Measurements from ENCODE around the gene SLC25A48. TPM values are rescaled to one million over a fixed set of nuclear protein-coding genes. Genes with fewer than 3 reads are reported as not detected.

The SLC25A48 gene
- total and polyA plus RNA-seq, 9 donors, result 1.4 TPM; not detected in 8

GRCh38 chr5:135866016-135866415 lies 31.6 kb downstream of the SLC25A48 start:
- H3K36me3 ChIP-seq, result no peaks in the 10 kb centered on the region
- H3K4me3 ChIP-seq, result no peak overlapping the region
- TF ChIP-seq EP300 (IDR thresholded peaks at IDR 0.05) (no peak), CTCF (IDR thresholded peaks at IDR 0.05) (no peak), POLR2A (IDR thresholded peaks at IDR 0.05) (no peak)
- no peak for DNase-seq
- WGBS, 3 donors, result 73 to 90% (median 85%) methylated on average over 2 of the region's 2 CpGs
- no peaks in the 10 kb centered on the region for H3K27me3 ChIP-seq
- no peaks in the 10 kb centered on the region for H3K4me1 ChIP-seq (ENCODE audit: insufficient read depth)
- no peaks in the 10 kb centered on the region for H3K9me3 ChIP-seq
- intact Hi-C loops (cut with DNase I), result no loop called here
- H3K27ac ChIP-seq, result no peak overlapping the region

GRCh38 chr5:135867599-135867998 lies 33.1 kb downstream of the SLC25A48 start:
- Histone ChIP-seq H3K36me3 (no peaks in the 10 kb centered on the region), H3K4me1 (ENCODE audit: insufficient read depth) (no peaks in the 10 kb centered on the region), H3K27me3 (no peaks in the 10 kb centered on the region), H3K4me3 (no peak overlapping the region), H3K9me3 (no peaks in the 10 kb centered on the region), H3K27ac (no peak overlapping the region)
- intact Hi-C loops (cut with DNase I), result no loop called here
- TF ChIP-seq EP300 (IDR thresholded peaks at IDR 0.05) (no peak), CTCF (IDR thresholded peaks at IDR 0.05) (no peak), POLR2A (IDR thresholded peaks at IDR 0.05) (no peak)
- DNase-seq, result no peak

GRCh38 chr5:135868681-135869080 lies 34.2 kb downstream of the SLC25A48 start:
- no peak overlapping the region for H3K27ac ChIP-seq
- no peaks in the 10 kb centered on the region for H3K4me1 ChIP-seq (ENCODE audit: insufficient read depth)
- H3K36me3 ChIP-seq, result no peaks in the 10 kb centered on the region
- DNase-seq, result no peak
- H3K9me3 ChIP-seq, result no peaks in the 10 kb centered on the region
- no peaks in the 10 kb centered on the region for H3K27me3 ChIP-seq
- intact Hi-C loops (cut with DNase I), result no loop called here
- 50 to 55% (median 53%) methylated on average over 2 of the region's 2 CpGs for WGBS, 3 donors
- no peak overlapping the region for H3K4me3 ChIP-seq
- no peak for TF ChIP-seq CTCF (IDR thresholded peaks at IDR 0.05)
- no peak for TF ChIP-seq POLR2A (IDR thresholded peaks at IDR 0.05)
- no peak for TF ChIP-seq EP300 (IDR thresholded peaks at IDR 0.05)

GRCh38 chr5:135869276-135869675 lies 34.8 kb downstream of the SLC25A48 start:
- no peak overlapping the region for H3K27ac ChIP-seq
- no peak overlapping the region for H3K4me3 ChIP-seq
- no peaks in the 10 kb centered on the region for H3K4me1 ChIP-seq (ENCODE audit: insufficient read depth)
- H3K9me3 ChIP-seq, result no peaks in the 10 kb centered on the region
- intact Hi-C loops (cut with DNase I), result no loop called here
- no peak for DNase-seq
- H3K27me3 ChIP-seq, result no peaks in the 10 kb centered on the region
- no peaks in the 10 kb centered on the region for H3K36me3 ChIP-seq
- WGBS, 3 donors, result 45 to 61% (median 59%) methylated on average over 2 of the region's 2 CpGs
- no peak for TF ChIP-seq POLR2A (IDR thresholded peaks at IDR 0.05)

GRCh38 chr5:135869935-135870334 lies 35.5 kb downstream of the SLC25A48 start:
- Histone ChIP-seq H3K9me3 (no peaks in the 10 kb centered on the region), H3K36me3 (no peaks in the 10 kb centered on the region), H3K4me3 (no peak overlapping the region), H3K27me3 (no peaks in the 10 kb centered on the region), H3K27ac (no peak overlapping the region), H3K4me1 (ENCODE audit: insufficient read depth) (no peaks in the 10 kb centered on the region)
- TF ChIP-seq CTCF (IDR thresholded peaks at IDR 0.05), result no peak
- TF ChIP-seq POLR2A (IDR thresholded peaks at IDR 0.05), result no peak
- TF ChIP-seq EP300 (IDR thresholded peaks at IDR 0.05), result no peak
- WGBS, 3 donors, result 51 to 72% (median 69%) methylated on average over 3 of the region's 3 CpGs
- DNase-seq, result no peak
- intact Hi-C loops (cut with DNase I), result no loop called here

All from ovary (tissue), 9 donors.